Activated effector memory CD4-positive, alpha-beta T cell treated with anti-CD3 and anti-CD28 coated beads, Interleukin-2, amount 50 U/mL, for 16 hours (primary cell): ENCODE results near the gene EPHA1.

Experiments
- DNase-seq: peaks from one replicate; pipeline ENCODE4 v3.0.0-alpha.2; 2020

EPHA1 gene

DNA sequence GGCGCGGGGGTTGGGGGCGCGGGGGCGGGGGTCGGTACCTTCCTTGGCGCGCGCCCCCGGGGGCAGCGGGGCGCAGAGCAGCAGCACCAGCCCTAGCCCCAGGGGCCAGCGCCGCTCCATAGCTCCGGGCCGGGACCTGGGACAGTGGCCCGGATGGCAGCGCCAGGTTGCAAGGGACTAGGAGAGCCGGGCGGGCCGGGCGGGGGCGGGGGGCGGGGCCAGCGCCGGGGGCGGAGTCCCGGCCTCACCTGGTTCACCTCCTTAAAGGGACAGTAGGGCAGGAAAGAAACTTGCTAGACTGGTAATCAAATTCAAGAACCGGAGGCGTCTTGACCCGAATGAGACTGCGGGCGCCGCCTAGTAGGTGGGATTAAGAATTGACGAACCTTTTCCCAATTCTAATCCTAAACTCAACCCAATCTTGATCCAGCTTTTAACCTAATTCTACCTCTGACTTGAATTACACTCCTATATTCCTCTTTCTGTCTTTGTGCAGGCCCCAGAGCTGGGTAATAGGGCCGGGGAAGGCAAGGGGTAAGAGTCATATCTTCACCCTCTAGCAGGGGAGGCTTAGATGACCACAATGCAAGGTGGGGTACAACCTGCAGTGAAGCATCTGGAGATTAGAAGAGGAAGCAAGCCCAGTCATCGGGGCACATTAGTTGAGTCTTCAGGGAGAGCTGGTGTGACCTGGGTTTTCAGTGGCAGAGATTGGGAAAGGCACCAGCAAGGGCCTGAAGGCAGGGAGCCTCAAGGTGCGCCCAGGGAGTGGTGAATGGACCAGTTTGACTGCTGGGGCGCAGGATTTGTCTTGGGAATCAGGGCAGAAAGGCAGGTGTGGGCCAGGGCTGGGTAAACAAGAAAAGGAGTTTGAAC lies at the start of gene EPHA1:
EPHA1 (minus strand) TSS at position 171 of the 876 bp plus-strand sequence; CDS start at position 120, 51 bp downstream.
- DNase-seq, result peak; percentile 80

- DNase-seq, result no peak
These were observed 49.6 kb upstream of the EPHA1 start for GRCh38 chr7:143458263-143458662.

- no peak for DNase-seq
These were observed 48.5 kb upstream of the EPHA1 start for GRCh38 chr7:143456992-143457793.

DNA sequence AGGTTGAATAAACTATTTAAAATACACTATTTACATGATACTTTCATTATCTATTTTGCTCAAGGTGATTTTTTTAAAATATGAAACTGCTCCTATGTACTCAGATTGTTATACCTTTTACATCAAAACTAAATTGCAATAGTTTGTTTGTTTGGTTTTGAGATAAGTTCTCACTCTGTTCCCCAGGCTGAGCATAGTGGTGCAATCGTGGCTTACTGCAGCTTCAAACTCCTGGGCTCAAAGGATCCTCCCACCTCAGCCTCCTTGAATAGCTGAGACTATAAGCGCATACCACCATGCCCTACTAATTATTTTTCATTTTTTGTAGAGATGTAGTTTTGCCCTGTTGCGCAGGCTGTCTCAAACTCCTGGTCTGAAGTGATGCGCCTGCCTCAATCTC lies 47.3 kb upstream of the EPHA1 start:
- no peak for DNase-seq

GRCh38 chr7:143455491-143455890 lies 46.8 kb upstream of the EPHA1 start:
- no peak for DNase-seq

DNA sequence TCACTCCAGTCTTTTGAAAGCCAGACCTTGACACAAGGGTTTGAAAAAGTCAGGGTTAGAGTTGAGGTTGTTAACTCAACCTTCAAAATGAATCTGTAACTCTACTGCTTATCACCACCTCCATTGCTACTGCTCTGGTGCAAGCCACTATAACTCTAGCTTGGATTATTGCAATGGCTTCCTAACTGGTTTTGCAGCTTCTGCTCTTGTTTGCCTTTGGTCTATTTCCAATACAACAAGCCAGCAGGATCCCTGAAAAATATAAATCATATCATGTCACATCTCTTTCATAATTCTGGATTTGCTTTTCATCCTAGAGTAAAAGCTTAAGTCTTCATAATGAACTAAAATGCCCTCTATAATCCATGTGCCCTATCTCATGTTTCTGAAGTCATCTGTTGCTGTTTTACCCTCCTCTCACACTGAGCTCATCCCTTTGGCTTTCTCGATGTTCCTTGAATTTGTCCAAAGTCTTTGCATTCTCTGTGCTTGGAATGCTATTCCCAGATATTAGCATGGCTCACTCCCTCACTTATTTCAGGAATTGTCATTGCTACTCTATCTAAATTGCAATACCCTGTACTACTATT lies 45.5 kb upstream of the EPHA1 start:
- DNase-seq, result no peak

DNA sequence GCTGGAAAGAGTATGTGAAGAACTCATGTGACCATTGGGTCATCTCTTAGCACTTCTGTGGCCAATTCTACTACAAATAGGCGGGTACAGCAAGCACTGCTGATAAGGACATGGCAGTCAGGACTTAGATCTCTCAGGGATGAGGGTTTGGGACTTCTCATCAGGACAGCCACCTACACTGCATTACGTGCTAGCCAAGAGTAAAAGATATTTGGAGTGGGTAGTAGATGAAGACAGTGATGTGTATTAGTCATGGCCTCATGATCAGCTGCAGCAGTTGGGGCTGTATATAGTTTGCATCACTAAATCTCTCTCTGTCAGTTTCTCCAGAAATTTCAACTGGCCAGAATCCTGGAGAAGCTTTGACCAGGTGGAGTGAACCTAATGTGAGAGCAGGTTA lies 43.8 kb upstream of the EPHA1 start:
- no peak for DNase-seq

DNA sequence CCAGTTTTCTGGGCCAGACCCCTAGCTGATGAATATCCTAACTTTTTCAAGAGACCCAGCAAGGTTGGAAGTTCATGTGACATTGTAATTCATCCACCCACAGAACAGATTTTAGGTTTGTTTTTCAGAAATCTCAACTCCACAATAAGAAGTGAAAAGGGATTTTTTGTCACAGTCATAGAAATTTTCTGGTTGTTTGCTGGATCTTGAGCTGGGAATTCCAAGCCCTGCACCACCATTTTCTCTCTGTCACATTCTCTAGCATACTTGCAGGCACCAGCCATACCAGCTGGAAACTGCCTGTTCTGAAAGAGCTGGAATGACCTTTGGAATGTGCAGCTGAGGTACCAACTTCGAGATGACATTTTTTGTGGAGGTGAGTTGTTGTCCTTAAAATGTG lies 43.1 kb upstream of the EPHA1 start:
- DNase-seq, result no peak

- DNase-seq, result no peak
These were observed 42.5 kb upstream of the EPHA1 start for GRCh38 chr7:143451122-143451521.

GRCh38 chr7:143449793-143450192 lies 41.1 kb upstream of the EPHA1 start:
- no peak for DNase-seq

DNA sequence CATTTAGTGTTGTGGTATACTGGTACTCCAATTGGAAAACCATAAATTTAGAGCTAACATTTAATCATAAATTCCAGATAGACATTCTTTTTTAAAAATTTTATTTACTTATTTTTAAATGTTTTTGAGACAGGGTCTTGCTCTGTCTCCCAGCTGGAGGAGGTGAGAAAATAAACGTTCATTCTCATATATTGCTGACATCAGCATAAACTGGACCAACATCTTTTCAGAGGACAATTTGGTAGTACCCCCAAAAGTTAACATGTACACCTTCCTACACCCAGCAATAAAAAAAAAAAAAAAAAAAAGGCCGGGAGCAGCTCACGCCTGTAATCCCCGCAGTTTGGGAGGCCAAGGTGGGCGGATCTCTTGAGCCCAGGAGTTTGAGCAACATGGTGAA lies 39.8 kb upstream of the EPHA1 start:
- DNase-seq, result no peak

GRCh38 chr7:143447466-143447865 lies 38.8 kb upstream of the EPHA1 start:
- DNase-seq, result no peak

DNA sequence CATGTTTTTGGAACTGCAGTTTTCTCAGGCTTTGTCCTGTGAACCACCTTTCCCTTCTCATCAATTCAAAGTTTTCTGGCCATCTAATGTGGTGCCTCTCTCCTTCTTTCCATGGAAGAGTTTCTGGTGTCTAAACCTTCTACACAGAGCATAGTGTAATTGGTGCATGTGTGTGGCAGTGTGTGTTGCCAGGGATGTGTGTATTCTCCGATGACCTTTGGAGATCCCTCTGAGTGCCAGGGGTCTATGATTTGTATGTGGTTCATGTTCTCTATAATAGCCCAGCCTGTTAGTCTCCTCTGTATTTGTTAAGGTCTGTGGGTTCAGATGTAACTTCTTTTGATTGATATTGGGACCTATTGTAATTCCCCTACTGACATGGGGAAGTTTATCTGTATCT lies 36.1 kb upstream of the EPHA1 start:
- no peak for DNase-seq

GRCh38 chr7:143444063-143444782 lies 35.6 kb upstream of the EPHA1 start:
- no peak for DNase-seq

DNA sequence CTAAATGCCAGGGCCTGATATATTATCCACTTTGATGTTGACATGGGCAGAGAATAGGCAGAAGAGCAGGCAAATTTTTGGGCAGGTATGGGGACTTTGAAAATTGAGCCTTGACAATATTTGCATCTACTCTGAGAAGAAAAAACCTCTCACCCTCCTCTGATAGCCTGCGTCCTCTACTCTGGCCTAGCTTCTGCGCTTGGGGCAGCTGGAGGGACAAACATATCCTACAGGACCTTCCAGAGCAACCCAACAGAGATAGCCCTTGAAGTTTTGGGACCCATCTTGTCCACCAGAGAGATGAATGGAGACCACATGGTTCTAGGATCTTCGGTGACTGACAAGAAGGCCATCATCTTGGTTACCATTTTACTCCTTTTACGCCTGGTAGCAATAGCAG lies 34.5 kb upstream of the EPHA1 start, which contains the start of gene TAS2R60:
TAS2R60 (plus strand) TSS at position 301 of the 400 bp plus-strand sequence; CDS start at position 301, 0 bp downstream.
- DNase-seq, result no peak

GRCh38 chr7:143439866-143440265 lies 31.2 kb upstream of the EPHA1 start:
- no peak for DNase-seq

- no peak for DNase-seq
These were observed 28.9 kb upstream of the EPHA1 start for GRCh38 chr7:143437578-143437977.

DNA sequence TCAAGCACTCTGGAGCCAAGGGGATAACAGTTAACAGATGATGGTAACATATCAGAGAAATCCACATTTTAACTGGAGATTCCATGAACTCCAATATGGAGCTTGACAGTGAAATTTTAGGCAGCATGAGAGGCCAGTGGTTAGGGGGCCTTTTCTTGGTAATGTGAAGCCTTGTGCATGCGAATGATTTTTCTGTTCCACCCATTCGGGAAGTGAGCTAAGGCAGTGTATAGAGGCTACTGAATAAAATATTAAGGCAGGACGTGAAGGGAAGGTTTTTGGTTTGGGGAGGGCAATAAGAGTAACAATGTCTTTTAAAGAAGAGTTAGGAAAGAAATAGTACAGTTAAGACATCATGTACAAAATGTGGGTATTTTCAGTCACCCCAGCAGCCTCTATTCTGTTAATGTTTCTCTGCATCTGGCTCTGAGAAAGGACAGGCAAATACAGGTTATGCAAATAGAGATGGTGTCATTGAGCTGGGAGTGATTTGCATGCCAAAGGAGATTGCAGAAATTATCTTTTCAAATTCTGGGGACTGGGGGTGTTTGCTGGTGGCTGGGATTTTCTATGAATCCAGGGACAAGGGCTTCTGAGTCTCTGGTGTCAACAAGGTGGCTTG lies 27.8 kb upstream of the EPHA1 start:
- no peak for DNase-seq

- DNase-seq, result no peak
These were observed 26.6 kb upstream of the EPHA1 start for GRCh38 chr7:143435266-143435665.

DNA sequence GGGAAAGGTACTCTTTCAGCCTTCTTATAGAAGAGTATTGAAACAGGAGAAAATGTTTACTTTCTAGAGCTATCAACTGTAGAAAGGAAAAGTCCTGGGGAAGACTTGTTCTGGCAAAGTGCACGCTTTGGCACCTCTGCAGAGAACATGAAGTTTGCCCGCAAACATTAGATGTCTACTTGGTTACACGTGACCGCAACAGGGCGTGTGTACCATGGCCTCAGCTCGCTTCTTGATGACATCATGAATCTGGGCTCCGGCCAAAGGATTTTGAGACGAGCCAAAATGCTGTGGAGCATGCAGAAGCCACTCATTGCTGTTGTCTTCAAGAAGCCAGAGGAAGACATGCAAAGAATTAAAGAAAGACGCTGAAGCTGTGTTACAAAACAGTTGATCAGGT lies 26.0 kb upstream of the EPHA1 start:
- DNase-seq, result no peak

GRCh38 chr7:143433759-143434158 lies 25.1 kb upstream of the EPHA1 start:
- no peak for DNase-seq

GRCh38 chr7:143431109-143431508 lies 22.5 kb upstream of the EPHA1 start:
- no peak for DNase-seq
